ELR (cell line): ENCODE data around the gene PRKG1.

Experiments
- DNase-seq: peaks from one replicate; pipeline ENCODE4 v3.0.0-alpha.2; 2015; ENCODE audit warnings: low read depth

Gene PRKG1

DNA sequence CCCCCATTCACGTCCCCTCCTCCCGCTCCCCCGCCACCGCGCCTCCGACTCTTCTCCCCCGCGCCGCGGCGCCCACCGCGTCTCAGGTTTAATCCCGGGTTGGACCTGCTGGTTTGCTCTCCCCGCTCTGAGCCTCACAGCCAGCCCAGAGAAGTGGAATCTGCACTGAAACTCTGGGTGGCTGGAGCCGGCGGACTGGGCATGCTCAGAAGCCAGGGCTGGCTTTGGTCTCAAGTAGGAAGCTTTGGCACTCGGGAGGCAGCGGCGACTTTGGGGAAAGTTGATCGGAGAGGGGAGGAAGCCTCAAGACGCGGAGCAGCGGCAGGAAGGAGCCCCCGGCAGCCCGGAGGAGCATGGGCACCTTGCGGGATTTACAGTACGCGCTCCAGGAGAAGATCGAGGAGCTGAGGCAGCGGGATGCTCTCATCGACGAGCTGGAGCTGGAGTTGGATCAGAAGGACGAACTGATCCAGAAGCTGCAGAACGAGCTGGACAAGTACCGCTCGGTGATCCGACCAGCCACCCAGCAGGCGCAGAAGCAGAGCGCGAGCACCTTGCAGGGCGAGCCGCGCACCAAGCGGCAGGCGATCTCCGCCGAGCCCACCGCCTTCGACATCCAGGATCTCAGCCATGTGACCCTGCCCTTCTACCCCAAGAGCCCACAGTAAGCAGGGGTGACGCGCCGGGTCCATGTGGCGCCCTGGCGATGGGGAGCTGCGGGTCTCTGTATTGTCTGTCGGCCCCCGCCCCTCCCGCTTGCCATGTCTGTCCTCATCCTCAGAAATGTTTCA, at the start of gene PRKG1:
Gene PRKG1, plus strand, starts transcription at position 250 of the 791 bp plus-strand sequence.
- DNase-seq = peak; percentile 77

DNA sequence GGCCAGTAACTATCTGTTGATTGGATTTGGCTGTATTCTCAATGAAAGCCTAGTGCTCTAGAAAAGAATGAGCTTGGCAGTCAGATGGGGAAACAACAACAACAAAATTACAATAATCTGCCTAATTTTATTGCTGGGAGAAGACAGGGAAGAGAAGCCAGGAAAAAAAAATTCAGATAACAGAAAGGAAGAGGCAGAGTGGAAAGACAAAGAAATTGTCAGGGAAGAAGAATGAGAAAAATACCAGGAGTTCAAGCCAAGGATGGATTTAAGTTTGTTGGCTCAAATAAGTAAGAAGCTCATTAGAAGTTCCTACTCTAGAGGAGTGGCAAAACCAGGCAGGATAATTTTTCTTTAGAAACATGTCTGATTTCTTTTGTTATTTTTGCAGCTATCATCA, 45.9 kb upstream of the PRKG1 start:
- no peak for DNase-seq

DNA sequence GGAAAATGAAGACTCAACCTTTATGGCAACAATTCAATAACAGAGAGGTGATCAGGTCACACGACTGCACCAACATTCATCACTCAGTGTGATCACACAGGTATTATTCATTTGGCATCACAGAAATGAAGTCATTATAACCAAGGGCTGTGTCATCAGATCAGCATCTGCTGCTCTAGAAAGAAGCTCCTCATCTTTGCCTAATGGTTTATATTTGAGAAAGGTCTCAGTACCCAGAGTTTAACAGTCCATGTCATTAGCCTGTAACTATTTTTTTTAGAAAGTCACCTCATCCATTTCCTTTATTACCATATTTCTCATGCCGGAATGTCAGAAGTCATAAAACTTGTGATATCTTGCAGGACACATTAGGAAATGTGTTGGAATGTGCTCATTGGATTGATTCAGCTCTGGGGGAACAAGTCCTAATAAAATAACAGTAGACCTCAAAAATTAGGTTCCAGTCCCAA, 45.1 kb upstream of the PRKG1 start:
- DNase-seq = peak; percentile 10

DNA sequence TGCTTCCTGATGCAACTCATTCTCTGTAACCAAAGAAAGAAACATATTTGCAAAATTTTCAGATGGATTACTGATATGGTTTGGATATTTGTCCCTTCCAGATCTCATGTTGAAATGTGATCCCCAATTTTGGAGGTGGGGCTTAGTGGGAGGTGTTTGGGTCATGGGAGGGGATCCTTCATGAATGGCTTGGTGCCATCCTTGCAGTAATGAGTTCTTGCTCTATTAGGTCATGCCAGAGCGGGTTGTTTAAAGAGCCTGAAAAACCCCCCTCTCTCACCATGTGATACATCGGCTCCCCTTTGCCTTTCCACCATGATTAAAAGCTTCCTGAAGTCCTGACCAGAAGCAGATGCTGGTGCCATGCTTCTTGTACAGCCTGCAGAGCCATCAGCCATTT, 43.8 kb upstream of the PRKG1 start:
- no peak for DNase-seq

DNA sequence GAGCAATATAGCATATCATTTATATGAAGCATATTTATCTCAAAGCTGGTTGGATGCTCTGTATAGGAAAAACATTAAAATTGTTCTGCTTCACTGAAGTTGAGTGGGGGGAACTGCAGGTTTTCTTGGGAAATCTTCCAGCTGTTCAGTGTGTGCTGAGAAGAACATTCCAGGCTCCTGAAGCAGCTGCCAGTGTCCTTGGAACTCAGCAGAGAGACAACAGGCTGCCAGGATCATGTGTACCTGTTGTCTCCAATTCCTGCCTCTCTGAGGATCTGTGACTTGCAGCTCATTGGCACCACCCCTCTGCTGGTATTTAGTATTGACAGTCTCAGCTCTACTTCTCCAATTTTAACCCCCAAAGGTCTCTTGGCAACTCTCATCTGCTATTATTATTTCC, 42.3 kb upstream of the PRKG1 start:
- no peak for DNase-seq

DNA sequence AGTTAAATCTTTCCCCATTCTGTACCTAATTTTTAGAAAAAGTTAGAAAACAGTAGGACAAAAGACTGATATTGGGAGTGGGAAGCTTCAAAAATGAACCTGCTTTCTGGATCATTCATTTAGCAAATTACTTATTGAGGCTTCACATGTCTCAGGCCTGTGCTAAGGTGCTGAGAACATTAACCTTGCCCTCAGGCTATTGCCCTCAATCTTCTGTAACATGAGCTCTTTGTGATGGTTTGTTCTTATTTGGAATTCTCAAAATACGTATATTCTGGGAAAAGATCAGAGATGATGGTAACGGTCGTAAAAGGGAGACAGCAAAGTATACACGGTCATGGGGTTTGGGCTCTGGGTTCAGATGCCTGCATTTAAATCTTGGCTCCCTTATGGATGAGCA, 39.5 kb upstream of the PRKG1 start:
- no peak for DNase-seq

DNA sequence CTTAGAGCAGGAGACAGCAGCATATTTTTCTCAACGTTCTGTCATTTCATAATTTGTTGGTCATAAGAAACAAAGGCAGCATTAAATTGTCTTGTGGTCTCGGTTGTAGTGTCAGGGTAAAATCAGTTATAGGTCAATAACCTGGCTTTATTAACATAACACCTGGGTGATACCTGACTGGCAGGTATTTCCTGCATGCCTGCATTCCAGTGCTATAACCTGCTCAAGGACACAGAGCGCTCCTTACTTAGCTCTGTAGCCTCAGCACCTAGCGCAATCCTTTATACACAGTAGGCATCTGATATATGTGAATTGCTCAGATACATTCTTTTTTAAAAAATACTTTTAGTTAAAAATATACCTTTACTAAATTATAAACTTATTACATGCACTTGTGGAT, 38.9 kb upstream of the PRKG1 start:
- no peak for DNase-seq

DNA sequence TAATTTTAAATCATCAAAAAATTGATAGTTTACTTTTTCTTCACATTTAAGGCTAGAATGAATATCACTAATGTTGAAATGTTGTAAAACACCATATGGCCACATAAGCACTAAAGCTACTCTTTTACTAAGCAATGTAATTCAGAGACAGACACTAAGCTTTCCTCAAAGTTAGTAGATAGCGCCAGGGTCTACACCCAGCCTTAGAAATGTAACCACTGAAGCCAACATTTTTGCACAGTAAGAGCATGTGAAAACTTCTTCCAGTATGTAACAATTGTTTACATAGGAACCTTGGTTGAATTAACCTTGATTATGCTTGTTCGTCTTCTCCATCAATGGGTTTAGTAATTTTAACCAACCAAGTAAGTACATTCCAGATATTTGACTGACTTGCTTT, 28.4 kb upstream of the PRKG1 start:
- DNase-seq = no peak

DNA sequence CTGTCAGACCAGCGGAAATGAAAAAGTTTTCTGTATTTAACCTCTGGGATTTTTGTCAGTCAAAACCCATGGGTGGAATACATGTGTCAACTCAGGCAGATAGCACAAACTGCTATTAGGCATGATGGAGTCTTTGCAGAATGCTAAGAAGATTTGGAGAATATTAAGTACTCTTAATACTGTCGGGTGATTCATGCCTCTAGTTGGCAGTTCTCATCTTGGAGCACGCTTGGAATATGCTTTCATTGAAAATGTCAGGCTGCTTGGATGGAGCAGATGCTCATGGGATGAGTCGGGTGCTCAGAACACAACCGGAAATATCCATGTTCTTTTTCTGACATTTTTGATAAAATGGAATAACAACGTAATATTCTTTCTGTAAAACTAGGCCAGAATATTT, 27.6 kb upstream of the PRKG1 start:
- no peak for DNase-seq

DNA sequence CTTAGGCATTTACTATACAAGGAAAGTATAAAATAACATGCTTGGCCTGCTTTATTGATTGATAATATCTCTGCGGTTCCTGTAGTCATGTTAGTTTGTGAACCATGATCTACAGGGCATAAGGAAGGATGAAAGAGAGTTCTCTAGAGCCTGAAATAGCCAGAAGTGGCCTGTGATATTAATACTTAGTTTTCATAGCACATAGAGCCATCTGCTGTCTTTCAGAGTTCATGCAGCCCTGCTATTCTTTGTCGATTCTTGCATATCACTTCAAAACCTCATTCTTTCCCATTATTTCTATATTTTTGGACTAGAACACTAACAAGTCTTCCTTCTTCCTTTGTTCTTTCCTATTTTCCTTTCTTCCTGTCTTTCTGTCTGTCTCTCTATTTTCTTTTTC, 26.4 kb upstream of the PRKG1 start:
- no peak for DNase-seq

DNA sequence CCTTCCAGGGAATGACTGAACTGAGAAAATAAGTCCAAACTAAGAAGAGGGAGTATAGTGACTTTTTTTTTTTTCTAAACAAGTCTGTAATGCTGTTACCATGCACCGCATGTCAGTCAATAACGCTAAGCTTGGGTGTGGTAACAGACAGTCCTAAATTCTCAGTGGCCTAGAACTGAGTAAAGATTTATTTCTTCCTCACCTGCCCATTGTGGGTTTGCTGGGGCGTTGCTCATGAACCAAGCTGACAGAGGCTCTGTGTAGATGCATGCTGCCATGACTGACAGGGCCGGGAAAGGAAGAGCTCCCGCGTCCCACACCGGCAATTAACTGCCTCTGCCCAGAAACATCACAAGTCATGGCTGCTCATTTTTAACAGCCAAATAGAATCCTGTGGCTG, 25.5 kb upstream of the PRKG1 start:
- DNase-seq = no peak

DNA sequence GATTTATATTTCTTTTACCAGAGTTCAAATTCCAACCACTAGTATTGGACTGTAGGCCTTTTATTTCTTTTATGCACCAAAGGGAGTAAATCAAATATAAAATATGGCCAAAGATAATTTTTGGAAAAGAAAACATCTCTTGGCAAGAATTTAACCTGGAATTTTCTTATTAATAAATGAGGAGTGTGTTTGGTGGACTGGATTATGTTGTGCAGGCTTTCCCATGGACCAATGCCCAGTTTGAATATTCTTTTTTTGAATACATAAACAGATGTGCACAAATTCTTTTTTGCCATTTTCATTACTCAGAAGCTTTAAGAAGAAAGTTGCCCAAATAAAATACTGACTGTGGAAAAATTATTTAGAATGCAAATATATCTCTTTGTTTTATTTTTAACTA, 22.1 kb upstream of the PRKG1 start:
- no peak for DNase-seq

DNA sequence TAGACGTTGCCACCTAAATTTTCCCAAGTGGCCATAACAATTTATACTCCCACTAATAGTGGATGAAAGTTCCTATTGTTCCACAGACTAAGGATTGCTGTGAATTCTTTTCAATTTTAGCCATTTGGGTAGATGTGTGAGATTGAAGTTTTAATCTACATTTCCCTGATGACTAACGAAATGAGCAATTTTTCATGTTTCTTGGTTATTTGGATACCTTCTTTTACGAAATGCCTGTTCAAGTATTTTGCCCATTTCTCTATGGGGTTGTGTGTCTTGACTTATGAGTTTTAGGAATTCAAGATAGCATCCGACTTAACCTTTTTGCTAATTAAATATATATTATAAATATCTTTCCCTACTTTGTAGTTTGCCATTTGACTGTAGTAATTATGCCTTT, 16.4 kb upstream of the PRKG1 start:
- no peak for DNase-seq

DNA sequence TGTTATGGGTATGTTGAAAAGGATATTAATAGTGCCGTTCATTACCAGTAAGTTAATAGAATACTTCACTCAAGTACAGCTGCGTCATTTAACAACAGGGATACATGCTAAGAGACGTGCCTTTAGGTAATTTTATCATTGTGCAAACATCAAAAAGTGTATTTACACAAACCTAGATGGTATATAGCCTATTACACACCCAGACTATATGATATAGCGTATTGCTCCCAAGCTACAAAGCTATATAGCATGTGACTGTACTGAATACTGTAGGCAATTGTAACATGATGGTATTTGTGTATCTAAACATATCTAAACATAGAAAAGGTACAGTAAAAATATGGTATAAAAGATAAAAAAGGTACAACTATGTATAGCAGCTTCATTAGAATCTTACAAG, 11.1 kb upstream of the PRKG1 start:
- DNase-seq = no peak

DNA sequence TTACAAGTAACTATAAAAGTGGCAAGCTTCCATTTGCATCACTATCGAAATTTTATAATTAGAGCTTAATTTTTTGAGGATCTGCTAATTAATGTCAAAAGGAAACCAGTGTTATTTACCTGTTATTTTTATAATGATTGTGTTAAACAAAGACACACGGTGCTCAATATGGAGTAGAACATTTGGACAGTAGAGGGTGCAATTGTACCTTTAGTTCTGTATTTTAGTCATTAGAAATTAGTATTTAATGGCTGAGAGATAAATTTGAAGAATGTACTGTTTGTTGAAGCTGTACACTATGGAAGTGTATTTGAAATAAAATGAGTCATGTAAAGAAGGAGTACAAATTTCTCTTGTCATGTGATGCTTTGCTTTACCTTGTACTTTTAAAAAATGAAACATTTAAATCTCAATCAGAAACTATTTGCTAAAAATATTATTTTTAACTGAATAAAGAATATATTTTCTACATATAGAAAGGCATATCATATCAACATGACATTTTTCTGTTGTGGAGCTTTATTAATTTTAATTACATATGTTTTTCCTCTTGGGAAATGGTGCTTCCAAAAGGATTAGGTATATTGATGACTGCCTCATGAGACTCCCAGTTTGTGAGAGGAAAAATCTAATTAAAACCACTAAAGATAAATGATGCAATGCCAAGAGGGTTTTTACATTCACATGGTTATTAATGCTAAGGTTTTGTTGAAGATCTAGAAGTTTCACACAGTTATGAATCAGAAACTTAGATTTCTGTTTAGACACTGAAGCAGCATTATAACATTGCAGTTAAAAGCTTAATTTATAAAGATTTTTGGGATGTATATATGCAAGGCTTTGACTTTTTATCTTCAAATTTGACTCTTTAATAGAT, 10.4 kb upstream of the PRKG1 start:
- peak; percentile 64 for DNase-seq

DNA sequence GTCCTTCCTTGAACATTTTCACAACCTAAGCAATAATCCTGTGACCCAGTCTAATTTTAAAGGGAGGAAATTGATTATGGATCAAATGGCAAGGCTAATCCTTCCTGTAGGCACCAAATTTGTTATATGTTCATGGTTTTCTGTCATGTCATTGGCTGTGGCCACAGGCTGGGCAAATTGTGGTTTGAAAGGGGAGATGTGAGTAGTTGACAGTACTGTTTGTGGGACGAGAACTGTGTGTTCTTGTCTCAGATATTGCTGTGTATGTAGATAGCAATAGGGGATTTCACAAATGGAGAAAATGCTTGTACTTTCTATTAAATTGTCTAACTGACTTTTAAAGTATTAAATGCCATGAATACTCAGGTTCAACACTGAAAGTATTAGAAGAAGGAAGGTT, 8.1 kb upstream of the PRKG1 start:
- DNase-seq = no peak

DNA sequence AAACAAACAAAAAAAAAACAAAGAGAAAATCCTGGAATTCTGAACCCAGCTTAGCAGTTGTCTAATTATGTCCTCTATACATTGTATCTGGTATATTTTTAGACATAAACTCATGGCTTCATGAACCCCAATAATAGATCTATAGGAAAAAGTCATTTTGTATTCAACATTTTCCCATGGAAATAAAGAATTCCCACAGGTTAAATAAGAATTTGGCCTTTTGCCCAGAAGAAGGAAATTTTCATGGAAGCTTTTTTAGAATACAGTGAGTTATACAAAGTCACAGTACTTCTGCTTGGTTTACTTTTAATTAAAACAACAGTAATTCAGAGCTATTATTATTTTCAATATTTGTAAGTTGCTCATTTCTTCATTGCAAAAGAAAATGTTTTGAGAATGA, 2.1 kb upstream of the PRKG1 start:
- DNase-seq = no peak

DNA sequence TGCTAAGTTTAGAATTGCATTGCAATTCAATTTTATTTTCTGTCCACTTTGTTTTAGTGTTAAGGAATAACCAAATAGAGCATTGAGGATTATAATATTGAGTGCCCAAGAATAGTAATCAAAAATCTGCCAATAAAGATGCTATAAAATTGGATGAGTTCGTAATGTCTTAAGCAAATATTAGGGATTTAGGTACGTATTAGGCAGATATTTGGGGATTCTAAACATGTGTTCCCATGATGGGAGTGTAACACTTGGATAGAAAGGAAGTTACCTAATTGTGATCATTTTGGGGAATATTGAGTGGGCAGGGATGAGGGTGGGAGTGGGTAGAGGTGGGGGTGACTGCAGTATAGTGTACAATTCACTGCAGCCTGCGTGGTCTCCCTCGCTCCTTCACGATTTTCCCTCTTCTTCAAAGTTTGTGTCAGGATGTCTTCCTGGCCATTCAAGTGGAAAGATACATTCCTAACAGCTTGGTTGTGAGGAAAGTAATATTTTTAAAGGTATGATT, 1.3 kb upstream of the PRKG1 start:
- no peak for DNase-seq

DNA sequence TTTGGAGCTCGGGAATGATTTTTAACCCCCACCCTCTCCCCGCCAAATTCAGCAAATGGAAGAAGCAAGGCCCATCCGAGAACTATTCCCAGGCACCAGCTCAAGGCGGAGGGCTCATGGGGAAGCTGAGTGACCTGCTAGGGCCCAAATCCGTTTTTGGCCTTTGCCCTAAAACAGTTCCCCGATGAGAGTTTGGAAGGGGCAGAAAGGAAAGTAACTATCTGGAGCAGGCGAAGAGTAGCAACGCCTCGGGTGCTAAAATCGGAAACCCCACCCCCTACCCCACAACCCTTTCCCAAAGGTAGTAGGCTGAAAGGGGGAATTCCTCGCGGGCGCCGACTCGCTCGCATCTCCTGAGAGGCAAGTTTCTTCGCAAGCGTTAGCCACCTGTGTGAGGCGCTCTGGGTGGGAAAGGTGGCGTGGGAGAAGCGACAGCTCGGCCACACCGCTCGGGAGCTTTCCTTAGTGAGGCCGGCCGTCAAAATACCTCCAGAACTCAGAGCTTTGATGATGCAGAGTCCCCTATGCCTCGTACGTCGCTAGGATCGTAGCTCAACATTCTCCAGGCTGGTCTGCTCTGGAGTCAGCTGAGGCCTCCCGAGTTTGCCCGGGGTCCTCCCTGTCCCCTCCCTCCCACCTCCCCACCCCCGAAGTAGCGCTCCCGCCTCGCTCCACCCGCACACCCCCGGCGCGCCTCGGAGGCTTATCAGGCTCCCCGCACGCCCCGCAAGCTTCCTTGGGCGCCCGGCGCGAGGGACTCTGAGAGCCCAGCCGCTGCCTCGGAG, 642 bp upstream of the PRKG1 start:
- DNase-seq = peak; percentile 43

DNA sequence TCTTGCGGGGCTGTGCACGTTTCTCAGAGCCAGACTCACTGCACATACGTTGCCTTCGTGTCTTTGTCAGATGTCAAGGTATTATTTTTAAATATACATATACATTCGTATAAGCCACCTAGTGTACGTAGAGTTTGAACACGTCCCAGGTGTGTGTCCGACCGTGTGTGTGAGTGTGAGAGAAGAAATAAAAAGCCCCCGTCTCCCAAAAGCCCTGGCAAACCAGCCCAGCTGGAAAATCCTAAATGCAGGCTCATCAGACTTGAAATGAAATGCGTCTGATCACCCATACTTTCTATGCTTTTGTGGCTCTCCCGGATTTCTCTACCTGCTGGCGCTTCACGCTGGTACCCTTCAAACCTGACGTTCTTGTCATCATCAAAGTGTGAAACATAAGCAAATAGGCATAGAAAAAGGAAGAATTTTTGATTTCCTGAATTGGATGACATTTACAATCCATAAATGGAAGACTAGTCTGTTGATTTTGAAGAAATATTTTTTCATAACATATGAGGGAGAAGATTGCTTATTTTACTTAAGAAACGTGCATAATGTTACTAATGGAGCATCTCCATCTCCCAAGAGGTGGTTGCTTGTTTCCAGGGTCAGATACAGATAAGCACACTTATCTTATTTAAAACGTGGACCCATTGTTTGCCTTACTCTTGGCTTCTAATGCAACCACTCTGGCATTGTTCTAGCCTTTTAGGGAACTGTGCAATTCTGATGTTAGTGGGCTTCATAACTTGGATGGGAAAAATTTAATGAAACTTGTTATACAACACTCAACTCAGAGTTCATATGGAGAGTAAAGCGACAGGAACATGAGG, 971 bp downstream of the PRKG1 start:
- no peak for DNase-seq

DNA sequence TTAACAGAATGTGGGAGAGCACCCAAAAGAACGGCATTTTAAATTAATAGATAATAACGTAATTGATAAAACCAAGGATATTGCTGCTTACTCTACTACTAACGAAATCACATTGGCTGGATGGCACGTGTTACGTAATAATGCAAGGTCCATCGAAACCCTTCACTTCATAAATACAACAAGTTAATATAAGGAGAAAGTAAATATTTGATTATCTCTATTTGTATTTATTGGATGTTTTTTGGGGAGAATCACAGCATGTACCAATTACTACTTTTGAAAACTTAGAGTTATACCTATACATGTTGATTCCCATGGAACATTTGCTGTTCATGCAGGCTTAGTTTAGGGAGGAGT, 1.6 kb downstream of the PRKG1 start:
- no peak for DNase-seq
